ENCODE results near the gene KDM4C. TPM values are rescaled to one million over a fixed set of nuclear protein-coding genes. Genes with fewer than 3 reads are reported as not detected.

The KDM4C gene
- total and polyA plus RNA-seq, 2 of the 13 experiments (the other 11 are each of a cell fraction or from before 2014, with no cell fraction given): 19.4 to 23.6 TPM

DNA sequence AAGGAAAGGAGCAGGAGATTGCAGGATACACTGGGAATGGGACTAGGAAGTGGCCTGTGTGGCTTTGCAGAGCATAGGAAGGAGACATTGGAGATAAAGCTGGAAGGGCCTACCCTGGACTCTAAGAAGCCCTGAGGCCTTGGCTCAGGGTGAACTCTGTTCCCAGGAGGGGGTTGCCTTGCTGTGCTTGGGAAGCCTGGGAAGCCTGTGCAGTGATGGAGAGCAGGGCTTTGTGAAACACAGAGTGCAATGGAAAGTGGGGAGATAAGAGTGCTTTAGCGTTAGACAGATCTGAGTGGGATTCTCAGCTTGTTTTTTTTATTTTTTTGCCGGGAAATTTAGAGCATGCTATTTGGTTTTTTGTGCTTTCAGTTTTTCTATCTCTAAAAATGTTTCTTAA lies 437.8 kb downstream of the KDM4C start:
- no peak overlapping the region for H3K4me3 ChIP-seq (replicated peaks in 1 of 3; ENCODE audit: insufficient read depth in 1 of 3, low read depth in 2 of 3, low read length in 3 of 3)
- no peaks in the 10 kb centered on the region for H3K79me2 ChIP-seq (ENCODE audit: insufficient read depth, low read length)
- POLR2A ChIA-PET: no interaction called here
- H2AFZ ChIP-seq (ENCODE audit: low read length): no peak overlapping the region
- H3K4me1 ChIP-seq (ENCODE audit: insufficient read depth, low read length): no peaks in the 10 kb centered on the region
- no peaks in the 10 kb centered on the region for H4K20me1 ChIP-seq (ENCODE audit: insufficient read depth, low read length)
- H3K36me3 ChIP-seq (replicated peaks in 1 of 2; ENCODE audit: control insufficient read depth in 1 of 2, insufficient read depth in 2 of 2, low read length in 2 of 2): no peaks in the 10 kb centered on the region
- intact Hi-C loops (cut with micrococcal nuclease; ENCODE audit: unreplicated experiment): no loop called here
- no peak for TF ChIP-seq ZNF766 (CRISPR knock-in tag; IDR thresholded peaks at IDR 0.05; ENCODE audit: borderline replicate concordance)
- TF ChIP-seq KDM1A (CRISPR knock-in tag; IDR thresholded peaks at IDR 0.05): no peak
- TF ChIP-seq ZNF3 (CRISPR knock-in tag; IDR thresholded peaks at IDR 0.05): no peak
- no peak for TF ChIP-seq SRSF4 (IDR thresholded peaks at IDR 0.05; ENCODE audit: low read depth, low read length, poor library complexity, severe bottlenecking)
- TF ChIP-seq ZBTB7A (CRISPR knock-in tag; IDR thresholded peaks at IDR 0.05): no peak
- TF ChIP-seq ZNF331 (CRISPR knock-in tag; IDR thresholded peaks at IDR 0.05): no peak
- TF ChIP-seq FOSL2 (CRISPR knock-in tag; IDR thresholded peaks at IDR 0.05): no peak
- TF ChIP-seq RBM39 (IDR thresholded peaks at IDR 0.05; ENCODE audit: low read depth, low read length, poor library complexity, severe bottlenecking): no peak
- TF ChIP-seq DPF2 (CRISPR knock-in tag; IDR thresholded peaks at IDR 0.05; ENCODE audit: borderline replicate concordance, low read depth): no peak
- TF ChIP-seq ZNF180 (CRISPR knock-in tag; IDR thresholded peaks at IDR 0.05; ENCODE audit: borderline replicate concordance, low read depth): no peak
- no peak for TF ChIP-seq CENPX (CRISPR knock-in tag; IDR thresholded peaks at IDR 0.05)
- no peak for TF ChIP-seq ZNF776 (CRISPR knock-in tag; IDR thresholded peaks at IDR 0.05)
- TF ChIP-seq ZNF773 (CRISPR knock-in tag; IDR thresholded peaks at IDR 0.05; ENCODE audit: borderline replicate concordance): no peak
- no peak for TF ChIP-seq ZNF10 (CRISPR knock-in tag; IDR thresholded peaks at IDR 0.05; ENCODE audit: borderline replicate concordance, low read depth)
- no peak overlapping the region for H3K4me2 ChIP-seq (ENCODE audit: low read depth, low read length)
- DNase-seq (ENCODE audit: low spot score): no peak
- no peak overlapping the region for H3K9ac ChIP-seq (ENCODE audit: insufficient read depth, low read depth, low read length)
- CTCF ChIA-PET (ENCODE audit: low intra/inter-chr PET ratio, low total read pairs): no interaction called here
- no peak overlapping the region for H3K27ac ChIP-seq (ENCODE audit: extremely low read length, insufficient read depth, low read length)
- 2% methylated on average over 2 of the region's 2 CpGs for WGBS (ENCODE audit: low lambda C conversion rate)
- ATAC-seq: no peak
- FAIRE-seq: no peak
- BruUV-seq (replicated peaks): no TSS peak
- no peaks in the 10 kb centered on the region for H3K9me3 ChIP-seq (ENCODE audit: low read length)
- no peaks in the 10 kb centered on the region for H3K27me3 ChIP-seq (ENCODE audit: control insufficient read depth in 1 of 2, insufficient read depth in 2 of 2, low read length in 2 of 2)
- in situ Hi-C loops (cut with HindIII; ENCODE audit: extremely low pct_ligation_motif_present, low pct_unique_long_range_greater_than_20kb): loop anchor here (25.0 kb wide), 2 partner anchors 283 to 358 kb away; no protein-coding TSS in a partner anchor
